GM12891 (cell line): ENCODE measurements around the gene FLNA.

ENCODE experiments used
- POLR2A ChIP-seq: IDR thresholded peaks from 2 replicates; pipeline ENCODE4 v1.6.1; 2011; ENCODE audit warnings: low read depth, low read length, control low read depth
- SPI1 ChIP-seq: IDR thresholded peaks from 2 replicates; pipeline ENCODE4 v1.6.1; 2011; ENCODE audit warnings: low read depth, low read length, control low read depth

GRCh38 chrX:154401918-154402621, 27.6 kb upstream of the FLNA start:
- TF ChIP-seq POLR2A (no peak), SPI1 (no peak)
